IMR-90 (cell line): ENCODE data around the gene EPHA2. TPM values are rescaled to one million over a fixed set of nuclear protein-coding genes. Genes with fewer than 3 reads are reported as not detected.

Experiments
- ATAC-seq: fragments of 200-7000 bp; cut with Tn5 transposase; 2 replicates; pipeline ENCODE4 v1.9.1; 2020; ENCODE audit warnings: low read depth, mild to moderate bottlenecking, moderate library complexity
- BruUV-seq: library from RNA; stranded (reverse); fragments of 400-500 nt; replicated peaks from 2 replicates; lab custom pipeline; 2021; lab: Mats Ljungman, UMichigan
- CTCF ChIA-PET: fragments of 300-600 bp; formaldehyde crosslinking; extraction: SDS; loops from one replicate; lab custom pipeline; 2021; ENCODE audit warnings: antibody characterized with exemption; lab: Yijun Ruan, JAX
- POLR2A ChIA-PET: fragments of 300-600 bp; sonication (Branson Sonifier 250); formaldehyde crosslinking; loops from one replicate; lab custom pipeline; 2022; ENCODE audit warnings: antibody characterized with exemption; ENCODE audit not compliant: unreplicated experiment; lab: Charles Lee
- DNase-seq: peaks from one replicate; pipeline ENCODE4 v3.0.0; 2013
- H2AFZ ChIP-seq: replicated peaks from 2 replicates; pipeline ENCODE3; 2013; ENCODE audit warnings: low read length, mild to moderate bottlenecking; ENCODE audit not compliant: poor library complexity
- H2AK5ac ChIP-seq: 2 replicates; pipeline ENCODE4 v1.6.1; 2013; ENCODE audit warnings: low read depth, low read length, inconsistent platforms
- H2AK9ac ChIP-seq: replicated peaks from 2 replicates; pipeline ENCODE3; 2013; ENCODE audit warnings: mild to moderate bottlenecking, low read depth, low read length, moderate library complexity; ENCODE audit not compliant: poor library complexity
- H2BK120ac ChIP-seq: 2 replicates; pipeline ENCODE4 v1.6.1; 2013; ENCODE audit warnings: low read depth, low read length, inconsistent platforms
- H2BK15ac ChIP-seq: 3 replicates; pipeline ENCODE4 v1.6.1; 2013; ENCODE audit warnings: low read depth, low read length, inconsistent platforms
- H2BK20ac ChIP-seq: 2 replicates; pipeline ENCODE4 v1.6.1; 2013; ENCODE audit warnings: low read depth, mild to moderate bottlenecking, inconsistent platforms, low read length, moderate library complexity
- H2BK5ac ChIP-seq: 2 replicates; pipeline ENCODE4 v1.6.1; 2013; ENCODE audit warnings: mild to moderate bottlenecking, low read depth, low read length, inconsistent platforms; ENCODE audit not compliant: poor library complexity, severe bottlenecking
- H3K14ac ChIP-seq: replicated peaks from 2 replicates; pipeline ENCODE4 v1.6.1; 2013; ENCODE audit warnings: low read depth, low read length, inconsistent platforms
- H3K18ac ChIP-seq: 2 replicates; pipeline ENCODE4 v1.6.1; 2013; ENCODE audit warnings: low read depth, low read length, control low read depth
- H3K23ac ChIP-seq: 2 replicates; pipeline ENCODE4 v1.6.1; 2013; ENCODE audit warnings: low read depth, low read length, inconsistent platforms
- H3K27ac ChIP-seq: 2 replicates; pipeline ENCODE4 v1.5.1; 2013; ENCODE audit warnings: mild to moderate bottlenecking, control low read depth, low read length; ENCODE audit not compliant: insufficient read depth
- H3K27me3 ChIP-seq: 2 replicates; pipeline ENCODE4 v1.6.1; 2013; ENCODE audit warnings: low read length; ENCODE audit not compliant: control insufficient read depth, insufficient read depth
- H3K36me3 ChIP-seq: 2 replicates; pipeline ENCODE4 v1.6.1; 2013; ENCODE audit warnings: low read length, mixed read lengths; ENCODE audit not compliant: control insufficient read depth, insufficient read depth
- H3K4ac ChIP-seq: 2 replicates; pipeline ENCODE4 v1.6.1; 2013; ENCODE audit warnings: low read depth, low read length, inconsistent platforms
- H3K4me1 ChIP-seq: 2 replicates; pipeline ENCODE4 v1.6.1; 2013; ENCODE audit warnings: low read length, mixed read lengths; ENCODE audit not compliant: control insufficient read depth, insufficient read depth
- H3K4me2 ChIP-seq: 2 replicates; pipeline ENCODE4 v1.6.1; 2013; ENCODE audit warnings: low read depth, mild to moderate bottlenecking, control low read depth, low read length, moderate library complexity
- H3K4me3 ChIP-seq: 2 replicates; pipeline ENCODE4 v1.5.1; 2013; ENCODE audit warnings: low read depth, mild to moderate bottlenecking, control low read depth, low read length, moderate library complexity; ENCODE audit not compliant: insufficient read depth
- H3K56ac ChIP-seq: 2 replicates; pipeline ENCODE4 v1.6.1; 2013; ENCODE audit warnings: low read length, inconsistent platforms; ENCODE audit not compliant: insufficient read depth; ENCODE audit errors: extremely low read depth
- H3K79me1 ChIP-seq, 2 experiments: 2 replicates each; pipeline ENCODE4 v1.6.1; 2013; ENCODE audit warnings: low read length in 2 of 2, inconsistent platforms in 1 of 2, low read depth in 1 of 2
- H3K9ac ChIP-seq: 2 replicates; pipeline ENCODE4 v1.6.1; 2013; ENCODE audit warnings: low read depth, low read length, control low read depth
- H3K9me1 ChIP-seq: 2 replicates; pipeline ENCODE4 v1.6.1; 2013; ENCODE audit warnings: low read length, inconsistent platforms; ENCODE audit not compliant: insufficient read depth
- H3K9me3 ChIP-seq: 2 replicates; pipeline ENCODE4 v1.6.1; 2013; ENCODE audit warnings: low read length; ENCODE audit not compliant: control insufficient read depth, insufficient read depth
- H4K20me1 ChIP-seq: 2 replicates; pipeline ENCODE4 v1.6.1; 2013; ENCODE audit warnings: low read length, inconsistent platforms; ENCODE audit not compliant: insufficient read depth
- H4K5ac ChIP-seq: 2 replicates; pipeline ENCODE4 v1.6.1; 2013; ENCODE audit warnings: mild to moderate bottlenecking, low read depth, low read length, control low read depth
- H4K8ac ChIP-seq, 2 experiments: 2 replicates each; pipeline ENCODE4 v1.6.1; 2013; ENCODE audit warnings: low read depth in 2 of 2, low read length in 2 of 2, control low read depth in 1 of 2, inconsistent platforms in 1 of 2
- H4K91ac ChIP-seq: 2 replicates; pipeline ENCODE4 v1.6.1; 2013; ENCODE audit warnings: low read depth, low read length, inconsistent platforms; ENCODE audit not compliant: insufficient read depth
- BHLHE40 ChIP-seq: fragments of 150-350 bp; IDR thresholded peaks from 2 replicates; pipeline ENCODE4 v1.6.1; 2016; ENCODE audit warnings: mild to moderate bottlenecking, low read depth, low read length
- CEBPB ChIP-seq: IDR thresholded peaks from 2 replicates; pipeline ENCODE4 v1.6.1; 2012; ENCODE audit warnings: low read depth, low read length, improper control_type of control experiment
- FOS ChIP-seq: fragments of 150-350 bp; IDR thresholded peaks from 2 replicates; pipeline ENCODE4 v1.6.1; 2016; ENCODE audit warnings: low read depth, low read length
- MAFK ChIP-seq: IDR thresholded peaks from 2 replicates; pipeline ENCODE4 v1.6.1; 2012; ENCODE audit warnings: low read depth, low read length, improper control_type of control experiment
- RAD21 ChIP-seq: IDR thresholded peaks from 2 replicates; pipeline ENCODE4 v1.6.1; 2012; ENCODE audit warnings: low read length, improper control_type of control experiment
- RCOR1 ChIP-seq: IDR thresholded peaks from 2 replicates; pipeline ENCODE4 v1.6.1; 2012; ENCODE audit warnings: mild to moderate bottlenecking, low read length, improper control_type of control experiment; ENCODE audit not compliant: insufficient replicate concordance
- RFX5 ChIP-seq: IDR thresholded peaks from 2 replicates; pipeline ENCODE4 v1.8.0; 2012; ENCODE audit warnings: low read depth, mild to moderate bottlenecking, low read length, moderate library complexity
- SMC3 ChIP-seq: fragments of 150-350 bp; IDR thresholded peaks from 2 replicates; pipeline ENCODE4 v1.6.1; 2016; ENCODE audit warnings: low read depth, mild to moderate bottlenecking, antibody characterized with exemption, low read length, moderate library complexity
- WGBS, 2 experiments: methylation state at CpG; one replicate each; pipeline versions ENCODE4 v1.1.5 to v1.1.7; 2013; ENCODE audit warnings: missing lambda C conversion rate in 2 of 2; ENCODE audit not compliant: insufficient read length in 1 of 2; ENCODE audit errors: extremely low coverage in 2 of 2; 5-methylcytosine and 5-hydroxymethylcytosine counted together
- dilution Hi-C: fragments of 300-500 bp; cut with HindIII; formaldehyde crosslinking; loops from one replicate; pipeline ENCODE4 v1.14.3; 2018; ENCODE audit warnings: low sequenced_read_pairs; ENCODE audit not compliant: unreplicated experiment
- in situ Hi-C: fragments of 300-500 bp; cut with MboI; formaldehyde crosslinking; loops from 3 replicates; pipeline ENCODE4 v1.14.3; 2019; ENCODE audit warnings: low sequenced_read_pairs, inconsistent platforms, mixed read lengths
- intact Hi-C: fragments of 100-400 bp; cut with micrococcal nuclease; formaldehyde crosslinking; loops from 2 replicates; pipeline ENCODE4 v1.10.0; 2022
- polyA plus RNA-seq, 3 experiments: library from polyadenylated mRNA; depleted of rRNA; stranded (reverse); fragments of >200 nt; gene quantifications; 2 replicates each; pipeline ENCODE4 v1.2.3, GENCODE V29; 2012; ENCODE audit warnings: low replicate concordance in 1 of 3
- total RNA-seq: library from RNA; depleted of rRNA; stranded (reverse); fragments of >200 nt; gene quantifications from 2 replicates; pipeline ENCODE4 v1.2.3, GENCODE V29; 2012
- TF ChIP-seq, protein P1 (sequence below): fragments of 150-350 bp; IDR thresholded peaks from 2 replicates; pipeline ENCODE4 v1.6.1; 2017; ENCODE audit warnings: mild to moderate bottlenecking, antibody characterized with exemption, low read length, low read depth
- TF ChIP-seq, protein P2 (sequence below): fragments of 150-350 bp; IDR thresholded peaks from 2 replicates; pipeline ENCODE4 v1.6.1; 2016; ENCODE audit warnings: low read depth, mild to moderate bottlenecking, low read length, moderate library complexity, borderline replicate concordance
- TF ChIP-seq, protein P3 (sequence below): conservative IDR thresholded peaks from 2 replicates; pipeline ENCODE4 v1.5.1; 2012; ENCODE audit warnings: mild to moderate bottlenecking, low read depth, low read length, improper control_type of control experiment

The EPHA2 gene
- total and polyA plus RNA-seq, 2 of the 4 experiments (the other 2 are of a cell fraction), result 24.0 to 72.6 TPM

DNA sequence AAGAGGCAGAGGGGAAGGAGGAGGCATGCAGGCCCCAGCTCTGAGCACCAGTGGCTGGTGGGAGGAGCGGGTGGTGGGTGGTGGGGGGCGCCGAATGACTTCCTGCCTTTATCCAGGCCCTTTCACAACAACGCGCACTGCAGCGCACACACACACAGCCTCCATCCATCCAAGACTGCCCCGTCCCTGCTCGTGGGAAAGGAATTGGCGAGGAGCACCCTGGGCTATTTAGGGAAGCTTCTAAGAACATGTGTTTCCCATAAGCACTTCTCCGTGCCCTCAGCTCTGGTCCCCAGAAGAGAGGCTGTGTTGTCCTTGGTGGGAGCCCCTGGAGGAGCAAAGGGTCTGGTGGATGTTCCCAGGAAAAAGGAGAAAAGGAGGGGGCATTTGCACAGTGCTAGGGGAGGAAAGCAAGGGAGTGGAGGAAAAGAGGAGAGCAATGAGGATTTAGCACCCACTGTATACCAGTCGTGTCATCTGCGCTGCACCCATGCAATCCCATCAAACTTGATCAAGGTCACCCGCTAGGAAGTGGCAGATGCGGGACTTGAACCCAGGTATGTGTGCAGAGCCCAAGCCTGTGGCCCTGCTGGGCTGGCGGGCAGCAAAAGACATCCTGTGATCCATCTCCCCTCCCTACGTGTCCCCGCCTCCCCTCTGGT, 28.1 kb downstream of the EPHA2 start:
- no peaks in the 10 kb centered on the region for H3K27me3 ChIP-seq
- TF ChIP-seq, protein P1, sequence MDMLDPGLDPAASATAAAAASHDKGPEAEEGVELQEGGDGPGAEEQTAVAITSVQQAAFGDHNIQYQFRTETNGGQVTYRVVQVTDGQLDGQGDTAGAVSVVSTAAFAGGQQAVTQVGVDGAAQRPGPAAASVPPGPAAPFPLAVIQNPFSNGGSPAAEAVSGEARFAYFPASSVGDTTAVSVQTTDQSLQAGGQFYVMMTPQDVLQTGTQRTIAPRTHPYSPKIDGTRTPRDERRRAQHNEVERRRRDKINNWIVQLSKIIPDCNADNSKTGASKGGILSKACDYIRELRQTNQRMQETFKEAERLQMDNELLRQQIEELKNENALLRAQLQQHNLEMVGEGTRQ, result no peak
- no peak for TF ChIP-seq RCOR1
- no peak for TF ChIP-seq BHLHE40
- TF ChIP-seq RAD21, result no peak
- TF ChIP-seq, protein P2, sequence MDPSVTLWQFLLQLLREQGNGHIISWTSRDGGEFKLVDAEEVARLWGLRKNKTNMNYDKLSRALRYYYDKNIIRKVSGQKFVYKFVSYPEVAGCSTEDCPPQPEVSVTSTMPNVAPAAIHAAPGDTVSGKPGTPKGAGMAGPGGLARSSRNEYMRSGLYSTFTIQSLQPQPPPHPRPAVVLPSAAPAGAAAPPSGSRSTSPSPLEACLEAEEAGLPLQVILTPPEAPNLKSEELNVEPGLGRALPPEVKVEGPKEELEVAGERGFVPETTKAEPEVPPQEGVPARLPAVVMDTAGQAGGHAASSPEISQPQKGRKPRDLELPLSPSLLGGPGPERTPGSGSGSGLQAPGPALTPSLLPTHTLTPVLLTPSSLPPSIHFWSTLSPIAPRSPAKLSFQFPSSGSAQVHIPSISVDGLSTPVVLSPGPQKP, result no peak
- TF ChIP-seq CEBPB, result no peak
- no peak for TF ChIP-seq MAFK
- TF ChIP-seq, protein P3, sequence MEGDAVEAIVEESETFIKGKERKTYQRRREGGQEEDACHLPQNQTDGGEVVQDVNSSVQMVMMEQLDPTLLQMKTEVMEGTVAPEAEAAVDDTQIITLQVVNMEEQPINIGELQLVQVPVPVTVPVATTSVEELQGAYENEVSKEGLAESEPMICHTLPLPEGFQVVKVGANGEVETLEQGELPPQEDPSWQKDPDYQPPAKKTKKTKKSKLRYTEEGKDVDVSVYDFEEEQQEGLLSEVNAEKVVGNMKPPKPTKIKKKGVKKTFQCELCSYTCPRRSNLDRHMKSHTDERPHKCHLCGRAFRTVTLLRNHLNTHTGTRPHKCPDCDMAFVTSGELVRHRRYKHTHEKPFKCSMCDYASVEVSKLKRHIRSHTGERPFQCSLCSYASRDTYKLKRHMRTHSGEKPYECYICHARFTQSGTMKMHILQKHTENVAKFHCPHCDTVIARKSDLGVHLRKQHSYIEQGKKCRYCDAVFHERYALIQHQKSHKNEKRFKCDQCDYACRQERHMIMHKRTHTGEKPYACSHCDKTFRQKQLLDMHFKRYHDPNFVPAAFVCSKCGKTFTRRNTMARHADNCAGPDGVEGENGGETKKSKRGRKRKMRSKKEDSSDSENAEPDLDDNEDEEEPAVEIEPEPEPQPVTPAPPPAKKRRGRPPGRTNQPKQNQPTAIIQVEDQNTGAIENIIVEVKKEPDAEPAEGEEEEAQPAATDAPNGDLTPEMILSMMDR, result no peak
- TF ChIP-seq SMC3, result no peak
- TF ChIP-seq FOS, result no peak
- TF ChIP-seq RFX5, result no peak
- peaks cover 83% of the 10 kb centered on the region for H3K36me3 ChIP-seq
- H3K23ac ChIP-seq, result no peak overlapping the region
- POLR2A ChIA-PET, result no interaction called here
- no peak overlapping the region for H2BK15ac ChIP-seq
- H2BK120ac ChIP-seq, result no peak overlapping the region
- CTCF ChIA-PET, result interaction anchor here (0.8 kb wide), 1 partner anchor 45 kb away, joined by 4 read pairs; no protein-coding TSS in a partner anchor
- peaks cover 14 to 76% of the 10 kb centered on the region in 2 experiments for H3K79me1 ChIP-seq
- DNase-seq (no peak), ATAC-seq (no peak)
- H3K14ac ChIP-seq, result no peak overlapping the region
- H3K9ac ChIP-seq, result no peak overlapping the region
- no peak overlapping the region for H3K4ac ChIP-seq
- H4K91ac ChIP-seq, result no peak overlapping the region
- no TSS peak for BruUV-seq
- dilution Hi-C loops, result no loop called here
- no peaks in the 10 kb centered on the region for H3K9me3 ChIP-seq
- no peak overlapping the region for H2AK5ac ChIP-seq
- H3K4me1 ChIP-seq, result peaks cover 4% of the 10 kb centered on the region
- H3K27ac ChIP-seq, result no peak overlapping the region
- no peak overlapping the region for H3K4me2 ChIP-seq
- H3K4me3 ChIP-seq, result no peak overlapping the region
- H3K9me1 ChIP-seq, result peaks cover 4% of the 10 kb centered on the region; the same call in 1 of the 2 replicates
- in situ Hi-C loops, result no loop called here
- H2AK9ac ChIP-seq, result no peak overlapping the region
- no peak overlapping the region for H2BK20ac ChIP-seq
- H3K18ac ChIP-seq, result no peak overlapping the region
- H2AFZ ChIP-seq, result no peak overlapping the region
- peaks cover 53% of the 10 kb centered on the region for H4K20me1 ChIP-seq
- no peak overlapping the region for H4K5ac ChIP-seq
- H3K56ac ChIP-seq, result no peak overlapping the region
- intact Hi-C loops, result no loop called here
- H4K8ac ChIP-seq, result no peak overlapping the region
- WGBS, 2 experiments, result 97% methylated on average over 6 of the region's 17 CpGs; no CpG with 5 or more reads in 1 of the 2 experiments
- no peak overlapping the region for H2BK5ac ChIP-seq
